ENCODE results near the gene UMPS. TPM values are rescaled to one million over a fixed set of nuclear protein-coding genes. Genes with fewer than 3 reads are reported as not detected.

Gene UMPS
- total and polyA plus RNA-seq, 2 experiments from 2014 or later: 29.8 to 38.7 TPM

GRCh38 chr3:124775877-124776276 lies 45.6 kb downstream of the UMPS start:
- Histone ChIP-seq H3K9me2 (ENCODE audit: insufficient read depth) (no peaks in the 10 kb centered on the region), H3K9ac (no peak overlapping the region), H3K36me3 (ENCODE audit: low read depth) (0 out of 2 replicates have a peak, but pooled peaks cover 5% of the 10 kb centered on the region), H3K4me3 (no peak overlapping the region), H3K27me3 (replicated peaks; ENCODE audit: insufficient read depth) (no peaks in the 10 kb centered on the region), H3K79me2 (ENCODE audit: insufficient read depth) (peaks cover 23% of the 10 kb centered on the region), H3K4me2 (ENCODE audit: unreplicated experiment) (no peak overlapping the region), H3F3A (ENCODE audit: insufficient read depth) (peaks cover 32% of the 10 kb centered on the region), H2AFZ (no peak overlapping the region), H3K9me3 (ENCODE audit: low read depth) (no peaks in the 10 kb centered on the region), H3K4me1 (ENCODE audit: insufficient read depth) (peaks cover 43% of the 10 kb centered on the region), H3K27ac (no peak overlapping the region), H4K20me1 (ENCODE audit: insufficient read depth) (no peaks in the 10 kb centered on the region)
- TF ChIP-seq EZH2phosphoT487 (IDR thresholded peaks at IDR 0.05; ENCODE audit: insufficient read depth, low read depth) (no peak), EZH2 (IDR thresholded peaks at IDR 0.05; ENCODE audit: insufficient read depth, poor library complexity, severe bottlenecking) (no peak)
- in situ Hi-C loops (cut with MboI): no loop called here
- no peak for DNase-seq
- WGBS, 2 experiments (ENCODE audit: low coverage in 1 of 2, low lambda C conversion rate in 2 of 2, missing lambda C conversion rate in 2 of 2): 95 to 97% methylated on average over 9 of the region's 9 CpGs

- H3F3A ChIP-seq (ENCODE audit: insufficient read depth): peaks cover 23% of the 10 kb centered on the region
- no peak overlapping the region for H2AFZ ChIP-seq
- WGBS, 2 experiments (ENCODE audit: low coverage in 1 of 2, low lambda C conversion rate in 2 of 2, missing lambda C conversion rate in 2 of 2): 85 to 91% methylated on average over 5 of the region's 5 CpGs
- H3K36me3 ChIP-seq (ENCODE audit: low read depth): 0 out of 2 replicates have a peak, but pooled peaks cover 5% of the 10 kb centered on the region
- H3K9me3 ChIP-seq (ENCODE audit: low read depth): no peaks in the 10 kb centered on the region
- H3K9ac ChIP-seq: no peak overlapping the region
- H3K27ac ChIP-seq: no peak overlapping the region
- no peaks in the 10 kb centered on the region for H3K9me2 ChIP-seq (ENCODE audit: insufficient read depth)
- TF ChIP-seq EZH2 (IDR thresholded peaks at IDR 0.05; ENCODE audit: insufficient read depth, poor library complexity, severe bottlenecking): no peak
- no peak for TF ChIP-seq EZH2phosphoT487 (IDR thresholded peaks at IDR 0.05; ENCODE audit: insufficient read depth, low read depth)
- no peak overlapping the region for H3K4me3 ChIP-seq
- in situ Hi-C loops (cut with MboI): no loop called here
- peaks cover 50% of the 10 kb centered on the region for H3K4me1 ChIP-seq (ENCODE audit: insufficient read depth)
- DNase-seq: no peak
- H3K79me2 ChIP-seq (ENCODE audit: insufficient read depth): peaks cover 30% of the 10 kb centered on the region
- no peaks in the 10 kb centered on the region for H3K27me3 ChIP-seq (replicated peaks; ENCODE audit: insufficient read depth)
- H4K20me1 ChIP-seq (ENCODE audit: insufficient read depth): no peaks in the 10 kb centered on the region
- no peak overlapping the region for H3K4me2 ChIP-seq (ENCODE audit: unreplicated experiment)
These were observed 46.6 kb downstream of the UMPS start for GRCh38 chr3:124776856-124777255.

DNA sequence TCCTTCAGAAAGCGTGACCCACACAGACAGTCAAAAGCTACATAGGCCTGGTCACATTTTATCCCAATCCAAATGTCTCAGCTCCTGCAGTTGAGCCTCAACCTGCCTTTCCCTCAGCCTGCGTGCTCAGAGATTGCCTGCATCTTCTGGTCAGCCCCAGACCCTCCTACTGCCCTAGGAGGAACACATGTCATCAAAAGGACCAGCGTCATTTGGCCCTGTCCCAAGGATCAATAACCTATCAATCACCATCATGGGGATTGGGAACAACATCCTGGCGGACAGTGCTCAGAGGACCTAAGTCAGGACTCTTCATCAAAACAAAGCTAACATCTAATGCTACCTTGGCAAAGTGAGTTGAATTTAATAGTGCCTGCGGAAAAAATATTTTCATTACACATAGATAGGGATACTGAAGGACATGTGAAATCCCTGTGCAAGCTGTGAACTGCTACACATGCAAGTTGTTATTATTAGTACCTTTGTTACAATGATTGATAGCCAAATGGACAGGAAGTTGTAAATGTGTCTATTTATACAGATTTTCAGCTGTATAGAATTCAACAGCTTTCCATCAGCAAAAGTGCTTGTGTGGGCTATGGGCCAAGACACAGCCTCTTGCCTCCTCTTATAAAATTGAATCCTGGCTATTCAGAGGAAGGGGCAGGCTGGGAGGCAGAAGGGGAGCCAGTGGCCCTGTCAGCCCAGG lies 47.7 kb downstream of the UMPS start:
- Histone ChIP-seq H4K20me1 (ENCODE audit: insufficient read depth) (no peaks in the 10 kb centered on the region), H3K9me2 (ENCODE audit: insufficient read depth) (no peaks in the 10 kb centered on the region), H3F3A (ENCODE audit: insufficient read depth) (peaks cover 14% of the 10 kb centered on the region), H2AFZ (no peak overlapping the region), H3K79me2 (ENCODE audit: insufficient read depth) (peaks cover 41% of the 10 kb centered on the region), H3K4me3 (no peak overlapping the region), H3K9ac (no peak overlapping the region), H3K27ac (no peak overlapping the region), H3K27me3 (replicated peaks; ENCODE audit: insufficient read depth) (no peaks in the 10 kb centered on the region), H3K36me3 (ENCODE audit: low read depth) (0 out of 2 replicates have a peak, but pooled peaks cover 5% of the 10 kb centered on the region), H3K9me3 (ENCODE audit: low read depth) (no peaks in the 10 kb centered on the region), H3K4me1 (ENCODE audit: insufficient read depth) (peaks cover 39% of the 10 kb centered on the region), H3K4me2 (ENCODE audit: unreplicated experiment) (no peak overlapping the region)
- in situ Hi-C loops (cut with MboI): no loop called here
- 90 to 92% methylated on average over 5 of the region's 5 CpGs for WGBS, 2 experiments (ENCODE audit: low coverage in 1 of 2, low lambda C conversion rate in 2 of 2, missing lambda C conversion rate in 2 of 2)
- DNase-seq: no peak
- TF ChIP-seq EZH2 (IDR thresholded peaks at IDR 0.05; ENCODE audit: insufficient read depth, poor library complexity, severe bottlenecking) (no peak), EZH2phosphoT487 (IDR thresholded peaks at IDR 0.05; ENCODE audit: insufficient read depth, low read depth) (no peak)

- no peak for DNase-seq
- H3K9me3 ChIP-seq (ENCODE audit: low read depth): no peaks in the 10 kb centered on the region
- in situ Hi-C loops (cut with MboI): no loop called here
These were observed 48.9 kb downstream of the UMPS start for GRCh38 chr3:124779116-124779515.

More at GRCh38 chr3:124779116-124779515, 48.9 kb downstream of the UMPS start:
- Histone ChIP-seq H3K27me3 (replicated peaks; ENCODE audit: insufficient read depth) (no peaks in the 10 kb centered on the region), H3K36me3 (ENCODE audit: low read depth) (no peaks in the 10 kb centered on the region), H3F3A (ENCODE audit: insufficient read depth) (peaks cover 10% of the 10 kb centered on the region), H3K9me2 (ENCODE audit: insufficient read depth) (no peaks in the 10 kb centered on the region), H3K27ac (peak overlapping the region; percentile 97; the same call in 1 of the 2 replicates), H3K4me1 (ENCODE audit: insufficient read depth) (peaks cover 33% of the 10 kb centered on the region), H3K4me2 (ENCODE audit: unreplicated experiment) (no peak overlapping the region), H3K4me3 (no peak overlapping the region), H2AFZ (no peak overlapping the region), H3K79me2 (ENCODE audit: insufficient read depth) (peaks cover 53% of the 10 kb centered on the region), H3K9ac (no peak overlapping the region), H4K20me1 (ENCODE audit: insufficient read depth) (no peaks in the 10 kb centered on the region)
- WGBS, 2 experiments (ENCODE audit: low coverage in 1 of 2, low lambda C conversion rate in 2 of 2, missing lambda C conversion rate in 2 of 2): 83 to 86% methylated on average over 7 of the region's 7 CpGs
- TF ChIP-seq EZH2phosphoT487 (IDR thresholded peaks at IDR 0.05; ENCODE audit: insufficient read depth, low read depth) (no peak), EZH2 (IDR thresholded peaks at IDR 0.05; ENCODE audit: insufficient read depth, poor library complexity, severe bottlenecking) (no peak)

All from GM23248 (cell line).